ENCODE results near the gene TSPEAR.
"Not testable (repeated sequence)": the region's sequence is repeated elsewhere in the genome, so short reads cannot be mapped to it uniquely, and the experiment has no call there.

The TSPEAR gene

GRCh38 chr21:44702973-44703730 is 8.2 kb downstream of the TSPEAR start:
- Histone ChIP-seq H3K36me3 (ENCODE audit: control insufficient read depth, insufficient read depth, low read length) (no peaks in the 10 kb centered on the region), H3K4me1 (ENCODE audit: control insufficient read depth, insufficient read depth, low read length) (no peaks in the 10 kb centered on the region), H3K9ac (ENCODE audit: low read length) (no peak overlapping the region), H3K27ac (ENCODE audit: low read depth, low read length) (no peak overlapping the region), H3K27me3 (ENCODE audit: control insufficient read depth, insufficient read depth, low read length) (peaks cover 35% of the 10 kb centered on the region), H3K4me3 (ENCODE audit: low read length) (no peak overlapping the region)

- no peak overlapping the region for H3K4me3 ChIP-seq (ENCODE audit: low read length)
- no peaks in the 10 kb centered on the region for H3K4me1 ChIP-seq (ENCODE audit: control insufficient read depth, insufficient read depth, low read length)
- no peak overlapping the region for H3K9ac ChIP-seq (ENCODE audit: low read length)
- no peak overlapping the region for H3K27ac ChIP-seq (ENCODE audit: low read depth, low read length)
- H3K27me3 ChIP-seq (ENCODE audit: control insufficient read depth, insufficient read depth, low read length), result peaks cover 36% of the 10 kb centered on the region
- H3K36me3 ChIP-seq (ENCODE audit: control insufficient read depth, insufficient read depth, low read length), result no peaks in the 10 kb centered on the region
These were observed 9.0 kb downstream of the TSPEAR start for GRCh38 chr21:44702111-44702972.

- Histone ChIP-seq H3K9ac (ENCODE audit: low read length) (no peak overlapping the region), H3K36me3 (ENCODE audit: control insufficient read depth, insufficient read depth, low read length) (no peaks in the 10 kb centered on the region), H3K4me3 (ENCODE audit: low read length) (no peak overlapping the region), H3K27ac (ENCODE audit: low read depth, low read length) (no peak overlapping the region), H3K4me1 (ENCODE audit: control insufficient read depth, insufficient read depth, low read length) (no peaks in the 10 kb centered on the region), H3K27me3 (ENCODE audit: control insufficient read depth, insufficient read depth, low read length) (peaks cover 41% of the 10 kb centered on the region)
These were observed 9.8 kb downstream of the TSPEAR start for GRCh38 chr21:44701541-44701940.

- Histone ChIP-seq H3K27ac (ENCODE audit: low read depth, low read length) (no peak overlapping the region), H3K27me3 (ENCODE audit: control insufficient read depth, insufficient read depth, low read length) (peaks cover 37% of the 10 kb centered on the region), H3K36me3 (ENCODE audit: control insufficient read depth, insufficient read depth, low read length) (no peaks in the 10 kb centered on the region), H3K4me1 (ENCODE audit: control insufficient read depth, insufficient read depth, low read length) (no peaks in the 10 kb centered on the region), H3K9ac (ENCODE audit: low read length) (no peak overlapping the region), H3K4me3 (ENCODE audit: low read length) (no peak overlapping the region)
These were observed 10.4 kb downstream of the TSPEAR start for GRCh38 chr21:44701023-44701400.

- Histone ChIP-seq H3K4me1 (ENCODE audit: control insufficient read depth, insufficient read depth, low read length) (no peaks in the 10 kb centered on the region), H3K27ac (ENCODE audit: low read depth, low read length) (no peak overlapping the region), H3K4me3 (ENCODE audit: low read length) (no peak overlapping the region), H3K27me3 (ENCODE audit: control insufficient read depth, insufficient read depth, low read length) (peaks cover 37% of the 10 kb centered on the region), H3K9ac (ENCODE audit: low read length) (no peak overlapping the region), H3K36me3 (ENCODE audit: control insufficient read depth, insufficient read depth, low read length) (no peaks in the 10 kb centered on the region)
These were observed 11.0 kb downstream of the TSPEAR start for GRCh38 chr21:44700101-44701022.

GRCh38 chr21:44699502-44700001 is 11.8 kb downstream of the TSPEAR start:
- Histone ChIP-seq H3K36me3 (ENCODE audit: control insufficient read depth, insufficient read depth, low read length) (no peaks in the 10 kb centered on the region), H3K9ac (ENCODE audit: low read length) (no peak overlapping the region), H3K27me3 (ENCODE audit: control insufficient read depth, insufficient read depth, low read length) (peaks cover 35% of the 10 kb centered on the region), H3K4me1 (ENCODE audit: control insufficient read depth, insufficient read depth, low read length) (no peaks in the 10 kb centered on the region), H3K4me3 (ENCODE audit: low read length) (no peak overlapping the region), H3K27ac (ENCODE audit: low read depth, low read length) (no peak overlapping the region)

GRCh38 chr21:44697811-44698734 is 13.3 kb downstream of the TSPEAR start:
- Histone ChIP-seq H3K4me3 (ENCODE audit: low read length) (no peak overlapping the region), H3K9ac (ENCODE audit: low read length) (no peak overlapping the region), H3K36me3 (ENCODE audit: control insufficient read depth, insufficient read depth, low read length) (no peaks in the 10 kb centered on the region), H3K27ac (ENCODE audit: low read depth, low read length) (no peak overlapping the region), H3K27me3 (ENCODE audit: control insufficient read depth, insufficient read depth, low read length) (peaks cover 23% of the 10 kb centered on the region), H3K4me1 (ENCODE audit: control insufficient read depth, insufficient read depth, low read length) (no peaks in the 10 kb centered on the region)

- H3K27me3 ChIP-seq (ENCODE audit: control insufficient read depth, insufficient read depth, low read length), result peaks cover 18% of the 10 kb centered on the region
- H3K4me3 ChIP-seq (ENCODE audit: low read length); H3K9ac ChIP-seq (ENCODE audit: low read length); H3K36me3 ChIP-seq (ENCODE audit: control insufficient read depth, insufficient read depth, low read length); H3K4me1 ChIP-seq (ENCODE audit: control insufficient read depth, insufficient read depth, low read length); H3K27ac ChIP-seq (ENCODE audit: low read depth, low read length): not testable (repeated sequence)
These were observed 14.1 kb downstream of the TSPEAR start, which contains the start of gene KRTAP10-12 for GRCh38 chr21:44697172-44697810. KRTAP10-12 (plus strand) TSS chr21:44697172; CDS start chr21:44697202, 30 bp downstream.

- H3K4me3 ChIP-seq (ENCODE audit: low read length), result no peak overlapping the region
- H3K4me1 ChIP-seq (ENCODE audit: control insufficient read depth, insufficient read depth, low read length), result no peaks in the 10 kb centered on the region
- no peak overlapping the region for H3K27ac ChIP-seq (ENCODE audit: low read depth, low read length)
- no peaks in the 10 kb centered on the region for H3K36me3 ChIP-seq (ENCODE audit: control insufficient read depth, insufficient read depth, low read length)
- no peak overlapping the region for H3K9ac ChIP-seq (ENCODE audit: low read length)
- H3K27me3 ChIP-seq (ENCODE audit: control insufficient read depth, insufficient read depth, low read length), result peaks cover 15% of the 10 kb centered on the region
These were observed 14.8 kb downstream of the TSPEAR start for GRCh38 chr21:44696572-44696971.

- Histone ChIP-seq H3K4me3 (ENCODE audit: low read length) (no peak overlapping the region), H3K36me3 (ENCODE audit: control insufficient read depth, insufficient read depth, low read length) (no peaks in the 10 kb centered on the region), H3K9ac (ENCODE audit: low read length) (no peak overlapping the region), H3K27me3 (ENCODE audit: control insufficient read depth, insufficient read depth, low read length) (peaks cover 15% of the 10 kb centered on the region), H3K4me1 (ENCODE audit: control insufficient read depth, insufficient read depth, low read length) (no peaks in the 10 kb centered on the region), H3K27ac (ENCODE audit: low read depth, low read length) (no peak overlapping the region)
These were observed 15.7 kb downstream of the TSPEAR start for GRCh38 chr21:44695641-44696040.

- Histone ChIP-seq H3K27me3 (ENCODE audit: control insufficient read depth, insufficient read depth, low read length) (peaks cover 15% of the 10 kb centered on the region), H3K4me3 (ENCODE audit: low read length) (no peak overlapping the region), H3K36me3 (ENCODE audit: control insufficient read depth, insufficient read depth, low read length) (no peaks in the 10 kb centered on the region)
These were observed 16.2 kb downstream of the TSPEAR start for GRCh38 chr21:44695184-44695583.

More at GRCh38 chr21:44695184-44695583, 16.2 kb downstream of the TSPEAR start:
- no peaks in the 10 kb centered on the region for H3K4me1 ChIP-seq (ENCODE audit: control insufficient read depth, insufficient read depth, low read length)
- H3K9ac ChIP-seq (ENCODE audit: low read length), result no peak overlapping the region
- no peak overlapping the region for H3K27ac ChIP-seq (ENCODE audit: low read depth, low read length)
